B cell (primary cell): ENCODE data around the gene GPR135. TPM values are rescaled to one million over a fixed set of nuclear protein-coding genes. Genes with fewer than 3 reads are reported as not detected.

ENCODE experiments used
- ATAC-seq: fragments of 200-7000 bp; cut with Tn5 transposase; one replicate; pipeline ENCODE4 v1.10.0; 2021; ENCODE audit warnings: low read depth, mild to moderate bottlenecking, moderate number of reproducible peaks, moderate library complexity
- CTCF ChIA-PET: fragments of 350-600 bp; sonication (Branson Sonifier 250); formaldehyde crosslinking; loops from one replicate; lab custom pipeline; 2021; ENCODE audit warnings: antibody characterized with exemption, inconsistent platforms; lab: Charles Lee
- POLR2A ChIA-PET: fragments of 350-600 bp; sonication (Branson Sonifier 250); formaldehyde crosslinking; loops from one replicate; lab custom pipeline; 2021; ENCODE audit warnings: antibody characterized with exemption; lab: Charles Lee
- DNase-seq: peaks from one replicate; pipeline ENCODE4 v3.0.0; 2013
- H2AFZ ChIP-seq: 2 replicates; pipeline ENCODE4 v1.6.1; 2012; ENCODE audit warnings: mild to moderate bottlenecking, low read depth, low read length; ENCODE audit not compliant: insufficient read depth, poor library complexity, severe bottlenecking
- H3K27ac ChIP-seq, 2 donors: 1 replicate in 1 of 2; 2 replicates in 1 of 2; pipeline ENCODE4 v1.5.1; 2012 to 2013; ENCODE audit warnings: low read length in 2 of 2, mild to moderate bottlenecking in 2 of 2, moderate library complexity in 1 of 2
- H3K27me3 ChIP-seq, 4 experiments: fragments of 200-600 bp in 1 of 4; sonication (generic) in 1 of 4; replicated peaks in 1 of 4; 1 replicate in 2 of 4; 2 replicates in 2 of 4; pipeline versions ENCODE4 v1.6.1 to v1.7.0; 2013 to 2016; ENCODE audit warnings: low read length in 3 of 4, mild to moderate bottlenecking in 2 of 4, mixed read lengths in 1 of 4, moderate library complexity in 1 of 4; ENCODE audit not compliant: insufficient read depth in 4 of 4, control insufficient read depth in 3 of 4; ENCODE audit errors: control extremely low read depth in 1 of 4
- H3K36me3 ChIP-seq, 2 experiments: replicated peaks in 1 of 2; 1 replicate in 1 of 2; 2 replicates in 1 of 2; pipeline versions ENCODE4 v1.6.1 to v1.7.1; 2013; ENCODE audit warnings: low read length in 1 of 2; ENCODE audit not compliant: insufficient read depth in 2 of 2, control insufficient read depth in 1 of 2; ENCODE audit errors: control extremely low read depth in 1 of 2, extremely low read depth in 1 of 2
- H3K4me1 ChIP-seq, 2 donors: fragments of 200-600 bp in 1 of 2; sonication (generic) in 1 of 2; 1 replicate in 1 of 2; 2 replicates in 1 of 2; pipeline versions ENCODE4 v1.5.1 to v1.6.1; 2013 to 2017; ENCODE audit warnings: low read length in 2 of 2; ENCODE audit not compliant: control insufficient read depth in 2 of 2, insufficient read depth in 2 of 2
- H3K4me2 ChIP-seq: replicated peaks from 2 replicates; pipeline ENCODE3; 2012; ENCODE audit warnings: mild to moderate bottlenecking, low read depth, low read length; ENCODE audit not compliant: poor library complexity, severe bottlenecking
- H3K4me3 ChIP-seq, 5 experiments: fragments of 200-600 bp in 1 of 5; sonication (generic) in 1 of 5; 1 replicate in 3 of 5; 2 replicates in 2 of 5; pipeline versions ENCODE4 v1.5.1 to v1.7.0; 2011 to 2016; ENCODE audit warnings: low read length in 4 of 5, mild to moderate bottlenecking in 4 of 5, low read depth in 2 of 5, control low read depth in 1 of 5, moderate library complexity in 1 of 5; ENCODE audit not compliant: insufficient read depth in 1 of 5; ENCODE audit errors: control extremely low read depth in 1 of 5, extremely low read depth in 1 of 5
- H3K79me2 ChIP-seq: fragments of 200-600 bp; sonication (generic); one replicate; pipeline ENCODE4 v1.6.0; 2016; ENCODE audit warnings: low read length; ENCODE audit not compliant: control insufficient read depth, insufficient read depth
- H3K9ac ChIP-seq: fragments of 200-600 bp; sonication (generic); 2 replicates; pipeline ENCODE4 v1.6.1; 2017; ENCODE audit warnings: mild to moderate bottlenecking, low read length, moderate library complexity
- H3K9me3 ChIP-seq, 3 donors: one replicate each; pipeline versions ENCODE4 v1.6.1 to v1.7.1; 2013; ENCODE audit warnings: low read length in 2 of 3; ENCODE audit not compliant: control insufficient read depth in 2 of 3, insufficient read depth in 1 of 3; ENCODE audit errors: control extremely low read depth in 1 of 3
- H4K20me1 ChIP-seq: 2 replicates; pipeline ENCODE4 v1.6.0; 2012; ENCODE audit warnings: mild to moderate bottlenecking, low read length; ENCODE audit not compliant: insufficient read depth, control insufficient read depth, poor library complexity, severe bottlenecking
- H3K27ac Mint-ChIP-seq: one replicate; pipeline ENCODE4 v1.8.0; 2021; ENCODE audit warnings: mixed read lengths
- H3K27me3 Mint-ChIP-seq: one replicate; pipeline ENCODE4 v1.8.0; 2021; ENCODE audit warnings: mixed read lengths
- H3K4me1 Mint-ChIP-seq: one replicate; pipeline ENCODE4 v1.8.0; 2021; ENCODE audit warnings: mixed read lengths
- H3K4me3 Mint-ChIP-seq: one replicate; pipeline ENCODE4 v1.8.0; 2021; ENCODE audit warnings: mixed read lengths
- H3K9me3 Mint-ChIP-seq: one replicate; pipeline ENCODE4 v1.8.0; 2022; ENCODE audit warnings: mixed read lengths; ENCODE audit not compliant: insufficient read depth
- CTCF ChIP-seq: fragments of 200-600 bp; IDR thresholded peaks from one replicate; pipeline ENCODE4 v1.8.0; 2022; ENCODE audit warnings: antibody characterized with exemption, mild to moderate bottlenecking
- EZH2 ChIP-seq: IDR thresholded peaks from 2 replicates; pipeline ENCODE4 v1.6.1; 2012; ENCODE audit warnings: borderline replicate concordance, low read depth, mild to moderate bottlenecking, moderate library complexity, low read length; ENCODE audit not compliant: insufficient read depth, poor library complexity, severe bottlenecking
- WGBS: methylation state at CpG from one replicate; pipeline ENCODE4 v1.1.5; 2013; ENCODE audit warnings: missing lambda C conversion rate; ENCODE audit not compliant: insufficient coverage; 5-methylcytosine and 5-hydroxymethylcytosine counted together
- intact Hi-C: fragments of 100-400 bp; cut with micrococcal nuclease; formaldehyde crosslinking; loops from one replicate; pipeline ENCODE4 v1.10.0; 2022
- polyA plus RNA-seq: library from polyadenylated mRNA; depleted of rRNA; stranded (reverse); fragments of >200 nt; gene quantifications from 2 replicates; pipeline ENCODE4 v1.2.3, GENCODE V29; 2012
- total RNA-seq, 2 donors: library from RNA; stranded (reverse); fragments of 120-200 nt in 1 of 2; gene quantifications; 1 replicate in 1 of 2; 2 replicates in 1 of 2; pipeline versions ENCODE4 v1.2.3 to v1.2.4, GENCODE V29; 2013 to 2022

GPR135 gene
- total and polyA plus RNA-seq, 2 donors (not counting 1 experiment from before 2014, with no cell fraction given), result 1.2 to 4.7 TPM

- no peak for TF ChIP-seq CTCF
- no peak for TF ChIP-seq EZH2
- Histone ChIP-seq H3K9me3 (no peaks in the 10 kb centered on the region), H3K36me3 (no peaks in the 10 kb centered on the region), H3K4me3 (no peak overlapping the region), H3K27me3 (no peaks in the 10 kb centered on the region), H3K79me2 (no peaks in the 10 kb centered on the region), H2AFZ (no peak overlapping the region), H4K20me1 (no peaks in the 10 kb centered on the region), H3K9ac (no peak overlapping the region), H3K4me1 (no peaks in the 10 kb centered on the region), H3K4me2 (no peak overlapping the region), H3K27ac (no peak overlapping the region)
- no CpG with 5 or more reads among the region's 1 CpG for WGBS
- H3K9me3 Mint-ChIP-seq, result no peaks in the 10 kb centered on the region
- no peak for ATAC-seq
- no peak overlapping the region for H3K27ac Mint-ChIP-seq
- intact Hi-C loops, result no loop called here
- ChIA-PET CTCF (no interaction called here), POLR2A (no interaction called here)
- no peaks in the 10 kb centered on the region for H3K4me1 Mint-ChIP-seq
- no peak for DNase-seq
- H3K27me3 Mint-ChIP-seq, result no peaks in the 10 kb centered on the region
- H3K4me3 Mint-ChIP-seq, result no peak overlapping the region
Observed at GRCh38 chr14:59455411-59455810, 9.8 kb downstream of the GPR135 start.

- ChIA-PET POLR2A (no interaction called here), CTCF (interaction anchor here (1.0 kb wide), 1 partner anchor 10 kb away, joined by 3 read pairs; no protein-coding TSS in a partner anchor)
- Mint-ChIP-seq H3K9me3 (no peaks in the 10 kb centered on the region), H3K27me3 (no peaks in the 10 kb centered on the region), H3K27ac (no peak overlapping the region), H3K4me1 (no peaks in the 10 kb centered on the region), H3K4me3 (no peak overlapping the region)
- Histone ChIP-seq H3K9me3 (no peaks in the 10 kb centered on the region), H3K27me3 (no peaks in the 10 kb centered on the region), H4K20me1 (no peaks in the 10 kb centered on the region), H3K4me3 (no peak overlapping the region), H3K9ac (no peak overlapping the region), H3K36me3 (no peaks in the 10 kb centered on the region), H3K27ac (no peak overlapping the region), H3K4me1 (no peaks in the 10 kb centered on the region), H3K79me2 (no peaks in the 10 kb centered on the region), H2AFZ (no peak overlapping the region), H3K4me2 (no peak overlapping the region)
- intact Hi-C loops, result no loop called here
- WGBS, result 42% methylated on average over 2 of the region's 2 CpGs
- ATAC-seq (no peak), DNase-seq (no peak)
- TF ChIP-seq CTCF (no peak), EZH2 (no peak)
Observed at GRCh38 chr14:59454139-59454538, 11.0 kb downstream of the GPR135 start.
